HG03196 (cell line): ENCODE measurements around the gene HBP1.

Experiments used
- ATAC-seq: cut with Tn5 transposase; IDR thresholded peaks from one replicate; pipeline ENCODE4 v1.9.1; 2021; ENCODE audit not compliant: unreplicated experiment

HBP1 gene

DNA sequence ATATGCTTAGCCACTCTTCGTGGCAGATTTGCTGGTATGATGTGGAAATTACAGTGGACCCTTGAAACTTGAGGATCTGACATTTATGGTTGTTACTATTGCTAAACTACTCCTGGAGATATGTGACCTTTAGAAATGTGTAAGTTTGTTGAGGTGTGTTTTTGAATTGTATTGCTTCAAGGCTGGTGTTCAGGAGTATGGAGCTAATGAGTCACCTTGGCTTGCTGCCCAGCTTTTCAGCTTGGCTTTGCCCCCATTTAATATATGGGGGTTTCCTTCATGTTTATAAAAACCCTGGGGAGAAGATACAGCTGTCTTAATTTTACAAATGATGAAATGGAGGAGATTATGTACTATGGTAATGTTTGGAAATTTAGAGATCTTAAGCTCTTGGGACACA is 11.6 kb downstream of the HBP1 start:
- ATAC-seq = no peak

DNA sequence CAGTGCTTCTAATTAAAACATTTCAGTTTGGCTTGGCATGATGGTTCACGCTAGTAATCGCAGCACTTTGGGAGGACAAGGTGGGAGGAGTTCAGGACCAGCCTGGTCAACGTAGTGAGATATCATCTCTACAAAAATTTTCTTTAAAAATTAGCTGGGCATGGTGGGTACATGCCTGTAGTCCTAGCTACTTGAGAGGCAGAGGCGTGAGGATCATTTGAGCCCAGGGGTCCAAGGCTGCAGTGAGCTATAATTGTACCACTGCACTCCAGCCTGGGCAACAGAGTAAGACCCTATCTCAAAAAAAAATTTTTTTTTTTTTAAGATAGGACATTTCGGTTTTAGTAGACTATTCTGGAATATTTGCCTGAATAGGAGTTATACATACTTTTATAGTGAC is 12.4 kb downstream of the HBP1 start:
- no peak for ATAC-seq

DNA sequence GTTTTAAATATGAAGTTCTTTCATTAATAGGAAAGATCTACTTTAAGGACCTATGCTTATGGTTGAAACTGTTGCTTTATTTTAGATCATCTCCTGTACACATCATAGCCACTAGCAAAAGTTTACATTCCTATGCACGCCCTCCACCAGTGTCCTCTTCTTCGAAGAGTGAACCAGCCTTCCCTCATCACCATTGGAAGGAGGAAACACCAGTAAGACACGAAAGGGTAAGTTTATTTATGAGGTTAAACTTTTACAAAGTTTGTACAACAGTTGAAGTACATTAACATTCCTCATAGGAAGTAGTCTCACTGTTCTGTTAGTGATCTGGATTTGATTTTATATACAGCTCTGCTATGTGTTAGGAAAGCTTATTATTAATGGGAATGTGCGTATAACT is 16.9 kb downstream of the HBP1 start:
- no peak for ATAC-seq

DNA sequence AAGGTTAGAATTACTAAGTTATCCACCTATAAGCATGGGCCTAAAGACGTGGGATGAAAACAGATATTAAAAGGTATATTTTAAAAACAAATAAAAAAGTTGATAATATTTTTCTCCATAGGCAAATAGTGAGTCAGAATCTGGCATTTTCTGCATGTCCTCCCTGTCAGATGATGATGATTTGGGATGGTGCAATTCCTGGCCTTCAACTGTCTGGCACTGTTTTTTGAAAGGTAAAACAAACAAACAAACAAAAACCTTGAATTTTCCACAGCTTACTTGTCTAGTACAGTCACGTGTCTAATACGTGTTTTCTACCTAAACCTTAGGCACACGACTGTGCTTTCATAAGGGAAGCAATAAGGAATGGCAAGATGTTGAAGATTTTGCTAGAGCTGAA is 17.4 kb downstream of the HBP1 start:
- ATAC-seq = no peak

DNA sequence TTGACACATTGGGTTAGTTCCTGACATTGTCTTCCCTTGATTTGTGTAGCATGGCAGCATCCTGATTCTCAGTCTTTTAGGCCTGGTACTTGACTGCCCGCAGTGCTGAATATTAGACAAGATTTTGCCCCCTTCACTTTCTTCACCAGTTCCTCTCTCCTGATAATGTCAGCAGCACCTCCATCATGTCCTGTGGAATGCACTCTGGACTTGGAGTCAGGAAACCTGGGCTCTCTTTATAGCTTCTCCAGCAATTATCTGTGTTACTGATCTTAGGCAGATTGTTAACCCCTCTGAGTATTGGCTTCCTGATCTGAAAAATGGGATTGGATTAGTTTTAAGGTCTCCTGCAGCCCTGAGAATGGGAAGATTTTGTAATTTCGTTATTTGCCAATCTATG is 19.0 kb downstream of the HBP1 start:
- no peak for ATAC-seq

DNA sequence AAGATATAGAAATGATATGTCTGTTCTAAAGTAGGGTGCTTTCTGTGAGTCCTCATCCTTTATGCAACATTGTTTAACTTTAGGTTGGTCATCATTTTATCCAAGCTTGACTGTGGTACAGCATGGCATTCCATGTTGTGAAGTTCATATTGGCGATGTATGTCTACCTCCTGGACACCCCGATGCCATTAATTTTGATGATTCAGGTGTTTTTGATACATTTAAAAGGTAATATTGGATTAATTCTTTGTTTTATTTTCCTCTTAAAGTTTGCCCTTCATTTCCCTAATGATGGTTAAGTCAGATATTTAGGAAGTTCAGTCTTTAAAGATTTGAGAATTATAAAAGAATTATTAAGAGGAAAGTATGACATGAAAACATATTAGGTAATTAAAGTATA is 21.3 kb downstream of the HBP1 start:
- no peak for ATAC-seq

DNA sequence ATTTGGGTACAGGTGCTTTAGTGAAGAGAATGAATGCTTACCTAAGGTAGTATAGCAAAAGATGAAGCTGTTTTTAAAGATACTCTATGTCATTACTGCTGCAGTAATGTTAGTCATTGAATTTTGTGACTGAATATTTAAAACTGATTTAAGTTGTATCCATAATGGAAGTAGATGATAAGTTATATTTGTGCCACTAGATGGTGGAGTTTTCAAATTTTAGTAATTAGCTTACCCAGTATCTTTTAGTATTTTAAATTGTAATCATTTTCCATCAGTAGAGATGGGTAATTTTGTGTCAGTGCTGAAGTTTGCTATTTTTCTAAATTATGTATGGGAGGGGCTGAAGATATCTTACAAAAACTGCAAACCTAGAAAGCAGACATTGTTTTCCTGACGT is 25.2 kb downstream of the HBP1 start:
- no peak for ATAC-seq

DNA sequence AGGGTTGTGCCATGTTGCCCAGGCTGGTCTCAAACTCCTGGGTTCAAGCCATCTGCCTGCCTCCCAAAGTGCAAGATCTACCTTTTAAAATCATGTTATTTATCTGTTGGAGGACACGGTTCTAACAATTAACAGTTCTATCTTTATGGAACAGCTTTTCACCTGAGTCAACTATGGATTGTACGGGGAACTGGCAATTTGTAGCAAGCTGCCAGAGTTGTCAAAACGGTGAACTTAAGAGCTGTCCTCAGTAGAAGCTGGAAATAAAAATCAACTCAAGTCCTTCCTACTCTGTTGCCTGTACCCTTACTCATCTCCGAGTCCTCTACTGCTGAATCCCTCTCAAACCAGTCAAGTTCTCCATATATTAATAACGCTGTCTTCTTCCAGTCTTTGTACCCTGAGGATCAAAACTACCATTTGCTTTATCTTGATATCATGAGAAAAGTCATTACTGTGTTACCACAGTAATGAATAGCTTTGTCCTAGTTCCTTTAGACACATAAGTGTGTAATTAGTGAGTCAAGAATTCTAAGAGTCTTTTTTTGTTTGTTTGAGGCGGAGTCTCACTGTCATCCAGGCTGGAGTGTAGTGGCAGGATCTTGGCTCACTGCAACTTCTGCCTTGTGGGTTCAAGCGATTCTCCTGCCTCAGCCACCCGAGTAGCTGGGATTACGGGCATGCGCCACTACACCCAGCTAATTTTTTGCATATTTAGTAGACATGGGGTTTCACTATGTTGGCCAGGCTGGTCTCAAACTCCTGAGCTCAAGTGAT is 28.2 kb downstream of the HBP1 start:
- no peak for ATAC-seq

DNA sequence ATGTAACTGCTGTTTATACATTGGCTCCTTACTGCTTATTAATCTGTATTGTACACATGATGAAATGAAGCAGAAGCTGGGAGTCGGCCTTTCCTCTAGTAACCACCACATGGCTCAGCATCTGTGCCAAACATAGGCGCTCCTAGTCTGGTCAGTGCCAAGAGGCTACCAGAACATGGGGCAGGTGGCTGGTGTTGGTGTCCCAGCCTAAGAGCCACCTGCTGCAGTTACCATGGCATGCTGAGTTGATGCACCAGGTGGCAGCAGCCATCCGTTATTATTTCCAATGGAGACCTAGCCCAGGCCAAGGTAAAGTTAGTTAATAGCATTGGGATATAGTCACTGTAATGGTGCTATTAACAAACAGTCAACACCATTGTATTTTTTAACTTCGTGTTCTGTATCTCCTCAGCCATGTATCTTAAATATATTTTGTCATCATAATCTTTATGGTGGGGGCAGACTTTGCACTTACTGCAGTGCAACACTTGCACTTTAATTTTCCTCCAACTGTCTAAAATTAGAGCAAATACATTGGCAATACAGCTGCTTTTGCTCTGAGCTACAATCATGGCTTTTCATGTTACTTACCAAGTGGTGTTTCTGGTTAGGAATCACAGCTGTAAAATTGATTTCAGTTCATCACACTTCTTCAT is 33.1 kb downstream of the HBP1 start:
- no peak for ATAC-seq

DNA sequence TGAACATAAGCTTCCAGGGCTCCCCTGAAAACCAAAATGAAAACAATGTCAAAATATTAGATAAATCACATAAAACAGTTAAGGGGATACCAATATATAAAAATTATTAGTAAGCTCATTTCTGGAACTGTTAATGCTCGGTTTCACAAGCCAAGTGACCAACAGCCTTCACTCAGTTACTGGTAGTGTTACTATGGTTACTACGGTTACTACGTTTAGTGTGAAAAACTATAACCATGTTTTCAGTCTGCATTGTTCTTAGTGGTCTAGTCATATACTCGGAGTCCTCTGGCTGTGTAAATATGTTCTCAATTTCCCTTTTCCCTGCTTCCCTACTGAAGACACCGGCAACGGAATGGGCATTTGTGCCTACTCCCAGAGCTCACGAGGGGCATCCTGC is 34.8 kb downstream of the HBP1 start:
- no peak for ATAC-seq

DNA sequence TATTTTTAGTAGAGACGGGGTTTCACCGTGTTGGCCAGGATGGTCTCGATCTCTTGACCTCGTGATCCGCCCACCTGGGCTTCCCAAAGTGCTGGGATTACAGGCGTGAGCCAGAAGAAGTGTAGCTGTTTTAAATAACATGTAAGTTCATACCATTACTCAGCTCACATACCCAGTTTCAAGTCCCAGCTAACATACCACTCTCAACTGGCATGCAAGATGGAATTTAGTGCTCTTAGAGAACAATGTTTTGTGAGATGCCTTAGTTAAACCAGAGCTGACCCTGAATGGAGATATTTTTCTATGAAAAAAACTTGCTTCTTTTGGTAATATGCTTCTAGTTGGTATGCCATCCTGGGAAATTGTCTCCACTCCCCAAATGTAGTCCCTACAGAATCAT is 37.3 kb downstream of the HBP1 start:
- no peak for ATAC-seq

DNA sequence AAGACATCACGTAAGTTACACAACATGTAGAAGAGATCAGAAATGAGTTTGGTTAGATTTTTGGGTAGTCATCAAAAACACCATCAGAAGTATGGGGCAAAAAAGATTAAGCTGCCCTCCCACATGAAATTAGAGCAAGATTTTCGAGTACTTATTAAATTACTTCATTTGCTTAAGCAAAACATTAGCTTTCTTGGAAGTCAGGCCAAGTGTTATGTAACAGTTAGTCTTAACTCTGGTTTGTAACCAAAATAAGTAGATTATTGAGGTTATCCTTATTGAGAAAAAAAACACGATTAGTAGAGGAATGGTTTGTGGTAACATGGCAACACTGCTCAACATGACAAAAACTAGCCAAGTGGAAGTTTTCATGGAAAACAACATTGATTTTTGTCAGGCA is 37.9 kb downstream of the HBP1 start:
- ATAC-seq = no peak

DNA sequence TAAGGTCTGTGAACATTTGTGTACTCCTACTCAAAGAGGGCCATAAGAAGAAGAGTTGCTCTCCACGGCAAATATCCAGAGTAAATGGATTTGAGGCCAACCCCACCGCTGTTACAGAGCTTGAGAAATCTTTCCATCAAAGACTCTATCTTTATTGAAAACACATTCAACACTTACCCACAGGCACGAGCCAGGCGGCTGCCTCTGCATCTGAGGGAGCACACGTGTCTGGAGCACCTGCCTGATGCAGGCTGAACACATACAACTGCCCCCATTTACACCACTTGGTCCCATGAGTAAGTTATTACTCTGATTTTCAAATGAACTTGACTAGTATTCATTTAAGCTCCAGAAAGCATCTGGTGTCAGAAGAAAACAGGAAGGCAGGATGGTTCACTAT is 38.7 kb downstream of the HBP1 start:
- ATAC-seq = no peak

DNA sequence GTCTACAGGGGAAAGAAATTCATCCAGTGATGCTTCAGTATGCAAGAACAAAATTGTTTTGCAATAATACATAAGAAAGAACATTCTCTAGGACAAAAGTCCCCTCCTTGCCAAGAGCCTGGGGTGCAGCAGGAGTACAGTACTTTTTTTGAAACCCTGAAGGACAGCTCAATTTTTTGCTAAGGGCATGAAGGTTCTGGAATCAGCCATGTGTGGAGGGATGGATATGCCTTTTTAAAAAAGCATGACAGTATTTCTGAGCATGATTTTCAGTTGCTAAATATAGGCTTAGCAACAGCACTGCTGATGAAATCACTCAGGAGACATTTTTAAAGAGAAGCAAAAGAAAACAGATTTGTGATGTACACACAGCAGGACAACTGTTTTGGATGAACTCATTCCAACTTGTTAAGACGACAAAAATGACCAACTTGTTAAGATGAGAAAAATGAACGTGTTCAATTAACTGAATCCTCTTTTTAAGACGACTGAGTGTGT is 39.3 kb downstream of the HBP1 start:
- no peak for ATAC-seq

DNA sequence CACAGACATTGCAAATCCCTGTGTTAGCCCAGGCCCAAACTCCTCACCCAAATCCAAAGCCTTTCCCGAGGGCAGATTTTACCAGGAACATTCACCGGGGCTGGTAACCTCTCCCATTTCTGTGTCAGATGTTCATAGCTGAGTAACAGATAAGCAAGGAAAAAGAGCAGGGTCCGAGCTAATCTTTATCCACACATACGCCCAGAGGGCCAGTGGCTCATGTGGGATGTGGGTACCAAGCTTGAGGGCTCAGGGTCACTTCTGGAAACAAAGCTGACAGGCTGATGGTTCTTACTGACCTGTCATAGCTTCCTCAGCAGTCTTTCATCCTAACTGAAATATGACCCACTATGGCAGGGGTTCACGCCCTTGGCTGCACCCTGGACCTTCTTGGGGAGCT is 39.8 kb downstream of the HBP1 start:
- no peak for ATAC-seq

DNA sequence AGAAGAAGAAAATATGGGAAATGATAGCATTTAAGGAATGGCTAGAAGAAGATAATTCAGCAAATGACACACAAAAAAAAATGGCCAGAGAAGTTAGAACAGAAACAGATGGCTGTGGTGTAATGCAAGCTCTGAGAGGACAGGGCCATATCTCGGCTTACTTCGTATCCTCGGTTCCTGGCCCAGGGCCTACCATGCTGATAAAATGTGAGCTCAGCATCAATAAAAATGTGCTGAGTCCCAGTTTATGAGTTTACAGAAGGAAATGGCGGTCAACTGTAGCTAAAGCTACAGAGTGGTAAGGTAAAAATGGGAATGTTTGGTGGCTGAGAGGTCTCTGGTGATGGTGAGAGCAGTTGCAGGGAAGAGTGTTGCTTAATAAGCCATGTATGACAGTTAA is 40.8 kb downstream of the HBP1 start:
- no peak for ATAC-seq

DNA sequence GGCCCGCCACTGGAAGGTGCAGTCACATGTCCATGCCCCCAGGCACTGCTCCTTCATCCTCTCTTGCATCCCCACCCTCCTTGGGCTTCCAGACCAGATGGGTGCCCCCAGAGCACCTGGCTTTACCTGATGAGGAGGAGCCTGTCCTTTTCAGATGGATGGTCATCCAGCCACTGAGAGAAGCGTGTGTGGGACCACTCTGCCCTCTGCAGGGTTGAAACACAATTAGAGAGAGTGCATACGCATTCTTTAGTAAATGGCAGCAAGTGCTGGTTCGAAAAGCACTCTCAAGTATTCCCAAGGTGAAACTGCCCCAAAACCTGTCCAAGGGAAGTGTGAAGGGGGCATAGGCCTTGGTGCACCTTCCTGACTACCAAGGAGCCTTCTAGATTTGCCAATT is 41.6 kb downstream of the HBP1 start:
- no peak for ATAC-seq

DNA sequence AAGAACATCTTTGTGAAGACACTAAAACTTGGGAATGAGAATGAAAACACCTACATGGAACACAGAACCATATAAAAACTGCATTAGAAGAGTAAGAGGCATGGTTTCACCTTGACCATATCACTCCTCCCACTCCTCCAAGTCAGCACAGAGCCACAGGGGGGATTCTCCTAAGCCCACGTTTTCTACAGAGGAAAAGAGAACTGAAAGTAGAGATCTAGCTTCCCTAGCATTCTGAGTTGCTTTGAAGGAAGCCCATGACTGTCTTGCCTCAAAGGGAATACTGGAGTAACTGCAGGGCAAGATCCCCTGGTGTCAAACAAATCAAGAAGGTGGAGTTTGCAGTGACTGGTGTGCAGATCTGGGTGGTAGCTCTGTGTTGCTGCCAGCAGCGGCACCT is 43.9 kb downstream of the HBP1 start:
- ATAC-seq = no peak

DNA sequence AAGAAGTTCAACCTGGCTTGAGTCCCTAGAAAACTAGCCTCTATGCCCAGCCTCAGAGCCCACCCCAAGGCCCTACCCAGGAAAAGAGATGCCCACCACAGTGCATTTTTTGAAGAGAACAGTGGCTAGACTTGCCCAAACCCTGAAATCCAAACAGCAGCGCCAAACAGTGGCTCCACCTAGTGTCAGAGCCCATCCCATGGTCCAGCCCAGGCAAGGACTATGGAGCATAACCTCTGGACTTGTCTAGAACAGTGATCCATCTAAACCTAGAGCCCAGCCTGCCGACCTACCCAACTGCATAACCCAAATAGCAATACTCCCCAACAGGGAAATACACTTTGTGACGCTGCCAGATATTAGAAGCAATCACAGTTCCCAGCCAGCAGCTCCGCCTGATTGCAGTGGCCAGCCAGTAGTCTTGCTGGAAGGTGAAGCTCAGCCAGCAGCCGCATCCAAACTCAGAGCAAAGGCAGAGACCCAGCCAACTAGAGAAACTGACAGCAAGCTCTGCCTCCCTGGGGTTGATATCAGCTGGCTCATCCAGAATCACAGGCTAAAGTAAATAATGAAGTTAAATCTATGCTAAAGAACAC is 44.5 kb downstream of the HBP1 start:
- ATAC-seq = no peak

DNA sequence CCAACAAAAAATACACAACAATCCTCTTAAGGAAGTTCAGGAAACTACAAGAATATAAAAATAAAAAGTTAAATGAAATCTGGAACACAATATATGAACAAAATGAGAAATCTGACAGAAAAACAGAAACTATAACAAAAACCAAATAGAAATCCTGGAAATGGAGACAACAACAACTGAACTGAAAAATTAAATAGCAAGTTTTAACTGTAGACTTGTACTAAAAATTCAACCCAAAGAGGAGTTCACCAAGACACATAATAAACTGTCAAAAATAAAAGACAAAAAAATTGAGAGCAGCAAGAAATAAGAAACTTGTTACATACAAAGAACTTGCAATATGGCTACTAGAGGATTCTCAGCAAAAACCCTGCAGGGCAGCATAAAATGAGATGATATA is 45.1 kb downstream of the HBP1 start:
- no peak for ATAC-seq

DNA sequence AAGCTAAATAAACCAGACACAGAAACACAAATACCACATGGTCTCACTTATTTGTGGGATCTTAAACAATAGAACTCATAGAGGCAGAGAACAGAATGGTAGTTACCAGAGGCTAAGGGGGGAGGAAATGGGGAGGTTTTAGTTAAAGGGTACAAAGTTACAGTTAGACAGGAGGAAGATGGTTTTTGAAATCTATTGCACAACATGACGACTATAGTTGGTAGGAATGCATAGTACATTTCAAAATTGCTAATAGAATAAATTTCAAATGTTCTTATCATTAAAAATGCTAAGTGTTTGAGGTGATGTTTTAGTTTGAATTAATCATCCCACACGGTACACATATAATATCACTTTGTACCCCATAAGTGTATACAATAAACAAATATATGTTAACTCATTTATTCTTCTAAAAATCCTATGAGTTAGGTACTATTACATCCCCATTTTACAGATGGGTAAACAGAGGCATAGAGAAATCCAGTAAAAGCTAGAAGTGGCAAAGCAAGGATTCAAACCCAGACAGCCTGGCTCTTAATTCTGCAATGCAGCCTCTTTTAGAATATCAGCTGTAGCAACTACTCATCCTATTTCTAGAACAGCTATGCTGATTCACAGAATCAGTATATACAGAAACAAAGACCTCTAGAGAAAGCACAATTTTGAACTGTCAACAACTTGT is 50.9 kb downstream of the HBP1 start:
- no peak for ATAC-seq

DNA sequence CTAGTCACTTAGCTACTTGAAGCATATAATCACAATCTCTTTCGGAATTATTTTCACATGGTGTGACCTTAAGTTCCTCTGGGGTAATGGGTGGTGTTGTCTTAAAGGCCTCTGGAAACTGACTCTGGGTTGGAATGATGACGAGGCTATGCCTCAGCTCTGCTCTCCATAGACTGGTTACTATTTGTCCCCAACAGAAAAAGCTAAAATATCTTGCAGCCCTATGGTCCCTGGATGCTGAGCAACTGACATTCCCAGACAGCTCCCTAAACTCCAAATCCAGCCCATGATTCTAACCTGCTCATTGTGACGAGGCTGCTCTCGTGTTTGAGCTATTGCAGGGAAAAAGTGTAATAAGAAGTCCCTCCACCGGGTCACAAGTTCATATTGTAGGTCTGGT is 51.6 kb downstream of the HBP1 start:
- no peak for ATAC-seq
